ENCODE results near the gene ANKRD11. TPM values are rescaled to one million over a fixed set of nuclear protein-coding genes. Genes with fewer than 3 reads are reported as not detected.

Gene ANKRD11
- total and polyA plus RNA-seq, 12 donors: 47.7 to 93.6 (median 66.2) TPM

- TF ChIP-seq CTCF (IDR thresholded peaks at IDR 0.05): no peak
- DNase-seq: no peak
- Histone ChIP-seq H3K27me3 (no peaks in the 10 kb centered on the region), H3K36me3 (peaks cover 0 to 8% (median 0%) of the 10 kb centered on the region in 9 donors), H3K4me1 (peaks cover 50 to 99% (median 95%) of the 10 kb centered on the region in 9 donors), H3K9me3 (no peaks in the 10 kb centered on the region), H3K4me3 (peak overlapping the region in 1 of 10 donors; percentile 3), H3K27ac (peak overlapping the region in 4 of 10 donors; percentile 4 to 41 (median 10))
- ATAC-seq: peak in 4 of 8 donors; percentile 4 to 26 (median 9)
- intact Hi-C loops (cut with DNase I): loop anchor here in 1 of 10 donors (10.0 kb wide), 2 partner anchors 45 to 125 kb away; no protein-coding TSS in a partner anchor
- WGBS, 2 donors: 37 to 51% methylated on average over 18 of the region's 18 CpGs
Measured at GRCh38 chr16:89359264-89360147, 130.9 kb downstream of the ANKRD11 start.

GRCh38 chr16:89358030-89359005 is 132.0 kb downstream of the ANKRD11 start:
- intact Hi-C loops (cut with DNase I): loop anchor here in 1 of 10 donors (10.0 kb wide), 2 partner anchors 46 to 126 kb away; no protein-coding TSS in a partner anchor
- 78 to 79% methylated on average over 21 of the region's 21 CpGs for WGBS, 2 donors
- Histone ChIP-seq H3K27ac (peak overlapping the region in 2 of 10 donors; percentile 11 to 42), H3K36me3 (peaks cover 0 to 8% (median 0%) of the 10 kb centered on the region in 9 donors), H3K4me3 (peak overlapping the region in 1 of 10 donors; percentile 2), H3K27me3 (no peaks in the 10 kb centered on the region), H3K9me3 (no peaks in the 10 kb centered on the region), H3K4me1 (peaks cover 46 to 99% (median 94%) of the 10 kb centered on the region in 9 donors)
- no peak for TF ChIP-seq CTCF (IDR thresholded peaks at IDR 0.05)
- ATAC-seq: no peak
- no peak for DNase-seq

DNA sequence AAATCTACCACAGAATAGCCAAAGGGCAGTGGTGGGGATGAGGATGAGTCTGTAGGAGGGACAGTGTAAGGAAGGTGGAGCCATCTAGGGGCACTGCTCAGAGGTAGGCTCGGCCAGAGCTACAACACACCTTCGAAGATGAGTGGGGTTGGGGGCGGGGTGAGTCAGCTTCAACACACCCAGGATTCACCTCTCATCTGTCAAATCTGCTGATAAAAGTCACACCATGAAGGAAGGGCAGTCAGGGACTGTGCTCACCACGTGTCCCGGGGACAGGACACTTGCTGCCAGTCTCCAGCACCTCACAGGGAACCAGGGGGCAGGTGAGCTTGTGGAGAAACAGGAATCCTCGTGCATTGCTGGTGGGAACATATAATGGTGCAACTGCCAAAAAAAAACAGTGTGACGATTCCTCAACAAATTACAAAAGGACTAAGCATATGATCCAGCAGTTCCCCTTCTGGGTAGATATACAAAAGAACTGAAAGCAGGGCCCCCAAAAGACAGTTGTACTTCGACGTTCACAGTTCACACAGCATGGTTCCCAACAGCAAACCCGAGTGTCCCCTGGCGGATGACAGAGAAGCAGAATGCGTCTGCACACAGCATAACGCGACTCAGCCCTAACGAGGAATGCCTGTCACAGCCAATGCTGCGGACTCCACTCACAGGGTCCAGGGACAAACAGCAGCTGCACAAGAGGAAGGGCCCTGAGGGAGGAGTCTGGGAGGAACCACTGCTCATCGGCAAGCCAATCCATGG is 133.1 kb downstream of the ANKRD11 start:
- peaks cover 48 to 100% (median 96%) of the 10 kb centered on the region in 9 donors for H3K4me1 ChIP-seq
- peak in 4 of 9 donors; percentile 20 to 48 (median 32) for TF ChIP-seq CTCF (IDR thresholded peaks at IDR 0.05)

More for the DNA sequence above, 133.1 kb downstream of the ANKRD11 start:
- peak overlapping the region in 4 of 10 donors; percentile 4 to 46 (median 24) for H3K27ac ChIP-seq
- H3K36me3 ChIP-seq: peaks cover 0 to 10% (median 0%) of the 10 kb centered on the region in 9 donors
- no peak overlapping the region for H3K4me3 ChIP-seq
- peak in 1 of 2 donors; percentile 68 for DNase-seq
- WGBS, 2 donors: 26 to 42% methylated on average over 17 of the region's 17 CpGs
- intact Hi-C loops (cut with DNase I): loop anchor here in 1 of 10 donors (10.0 kb wide), 2 partner anchors 48 to 128 kb away; no protein-coding TSS in a partner anchor
- peak; percentile 43 to 69 (median 60) for ATAC-seq
- H3K9me3 ChIP-seq: no peaks in the 10 kb centered on the region
- no peaks in the 10 kb centered on the region for H3K27me3 ChIP-seq

All from heart right ventricle (tissue), 16 donors.